GM21529 (cell line): ENCODE results near the gene TBC1D17.

Experiments used
- ATAC-seq: cut with Tn5 transposase; IDR thresholded peaks from one replicate; pipeline ENCODE4 v1.9.1; 2021; ENCODE audit not compliant: unreplicated experiment

Gene TBC1D17

GRCh38 chr19:49875857-49876421 is 1.6 kb upstream of the TBC1D17 start:
- no peak for ATAC-seq

- ATAC-seq: peak; percentile 40
These were observed 981 bp upstream of the TBC1D17 start for GRCh38 chr19:49876422-49877019.

- peak; percentile 52 for ATAC-seq
These were observed 609 bp downstream of the TBC1D17 start for GRCh38 chr19:49877879-49878743.

GRCh38 chr19:49878744-49879070 is 1.2 kb downstream of the TBC1D17 start:
- ATAC-seq: no peak

GRCh38 chr19:49879243-49879963 is 1.9 kb downstream of the TBC1D17 start:
- no peak for ATAC-seq

GRCh38 chr19:49880162-49880869 is 2.8 kb downstream of the TBC1D17 start:
- ATAC-seq: no peak

- ATAC-seq: no peak
These were observed 3.7 kb downstream of the TBC1D17 start for GRCh38 chr19:49881186-49881585.

- ATAC-seq: no peak
These were observed 4.3 kb downstream of the TBC1D17 start for GRCh38 chr19:49881672-49882394.

- ATAC-seq: no peak
These were observed 5.1 kb downstream of the TBC1D17 start for GRCh38 chr19:49882643-49883042.

GRCh38 chr19:49883094-49883493 is 5.6 kb downstream of the TBC1D17 start:
- ATAC-seq: no peak

- no peak for ATAC-seq
These were observed 6.6 kb downstream of the TBC1D17 start for GRCh38 chr19:49884109-49884508.

GRCh38 chr19:49884760-49885159 is 7.3 kb downstream of the TBC1D17 start:
- ATAC-seq: no peak

GRCh38 chr19:49887037-49887664 is 9.6 kb downstream of the TBC1D17 start:
- ATAC-seq: no peak

GRCh38 chr19:49887665-49888509 is 10.4 kb downstream of the TBC1D17 start:
- no peak for ATAC-seq

- ATAC-seq: no peak
These were observed 11.0 kb downstream of the TBC1D17 start for GRCh38 chr19:49888510-49888824.

GRCh38 chr19:49889038-49889686 is 11.7 kb downstream of the TBC1D17 start:
- no peak for ATAC-seq

GRCh38 chr19:49889687-49890348 is 12.3 kb downstream of the TBC1D17 start:
- no peak for ATAC-seq
